Measurements from ENCODE around the gene LDLRAD4.

LDLRAD4 gene

DNA sequence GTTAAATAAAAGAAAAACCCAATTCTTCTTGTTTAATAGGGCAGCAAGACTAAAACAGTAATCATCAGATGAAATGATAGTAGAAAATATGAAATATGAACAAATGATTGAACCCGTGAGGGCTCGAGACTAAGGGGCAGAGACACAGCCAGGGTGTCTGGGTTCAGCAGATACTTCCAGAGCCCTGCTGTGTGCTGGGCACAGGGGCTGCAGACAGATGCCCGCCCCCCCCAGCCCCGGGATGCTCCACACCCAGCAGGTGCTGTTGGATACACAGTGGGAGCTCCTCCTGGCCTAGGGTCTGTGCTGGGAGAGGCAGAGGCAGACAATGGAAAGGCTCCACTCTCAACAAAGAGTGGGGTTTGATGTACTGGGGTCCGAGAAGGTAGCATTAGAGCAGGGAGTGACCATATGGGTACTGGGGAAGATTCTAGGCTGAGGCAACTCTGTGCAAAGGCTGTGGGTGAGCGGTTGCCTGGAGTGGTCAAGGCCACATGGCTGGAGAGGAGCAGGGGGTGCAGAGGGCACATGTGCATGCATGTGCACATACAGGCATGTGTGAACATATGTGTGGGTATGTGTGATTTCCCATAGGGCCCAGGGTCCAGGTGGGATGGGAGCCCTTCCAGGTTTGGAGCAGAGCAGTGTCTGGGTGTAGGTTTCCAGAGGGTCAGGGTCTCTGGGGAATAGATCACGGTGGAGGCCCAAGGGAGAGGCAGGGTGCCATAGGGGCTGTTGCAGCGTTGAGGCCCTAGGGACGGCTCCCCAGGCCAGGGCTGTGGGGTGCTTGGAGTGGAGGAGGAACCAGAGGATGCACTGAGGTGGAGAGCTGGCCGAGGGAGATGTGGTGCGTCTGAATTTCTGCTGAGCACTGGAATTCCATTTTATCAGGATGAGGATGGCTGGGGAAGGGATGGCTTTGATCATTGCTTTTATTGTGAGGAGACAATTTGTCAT, 36.7 kb downstream of the LDLRAD4 start:
- 98% methylated on average over 11 of the region's 11 CpGs for WGBS (ENCODE audit: insufficient coverage)
- Histone ChIP-seq H3K4me3 (ENCODE audit: control insufficient read depth in 1 of 7, extremely low read depth in 1 of 7, insufficient read depth in 4 of 7, low read depth in 2 of 7, low read length in 6 of 7) (no peak overlapping the region), H3K36me3 (ENCODE audit: control insufficient read depth in 4 of 4, insufficient read depth in 4 of 4, low read length in 3 of 4) (no peaks in the 10 kb centered on the region), H3K9me3 (ENCODE audit: control extremely low read depth in 1 of 5, control insufficient read depth in 4 of 5, insufficient read depth in 2 of 5, low read depth in 1 of 5, low read length in 4 of 5) (no peaks in the 10 kb centered on the region), H3K27ac (ENCODE audit: insufficient read depth in 1 of 2, low read depth in 1 of 2, low read length in 2 of 2, poor library complexity in 1 of 2, severe bottlenecking in 2 of 2) (no peak overlapping the region), H3K27me3 (replicated peaks in 2 of 5; ENCODE audit: control insufficient read depth in 4 of 5, insufficient read depth in 5 of 5, low read length in 4 of 5) (no peaks in the 10 kb centered on the region), H3K4me1 (ENCODE audit: control extremely low read depth in 1 of 4, control insufficient read depth in 4 of 4, insufficient read depth in 4 of 4, low read length in 3 of 4) (peaks cover 0 to 8% (median 6%) of the 10 kb centered on the region in 4 experiments)
- ChIA-PET CTCF (interaction anchor here (1.1 to 1.2 kb wide), 3 partner anchors 15 to 201 kb away, joined by 3 read pairs; no protein-coding TSS in a partner anchor), POLR2A (no interaction called here)
- DNase-seq = no peak

DNA sequence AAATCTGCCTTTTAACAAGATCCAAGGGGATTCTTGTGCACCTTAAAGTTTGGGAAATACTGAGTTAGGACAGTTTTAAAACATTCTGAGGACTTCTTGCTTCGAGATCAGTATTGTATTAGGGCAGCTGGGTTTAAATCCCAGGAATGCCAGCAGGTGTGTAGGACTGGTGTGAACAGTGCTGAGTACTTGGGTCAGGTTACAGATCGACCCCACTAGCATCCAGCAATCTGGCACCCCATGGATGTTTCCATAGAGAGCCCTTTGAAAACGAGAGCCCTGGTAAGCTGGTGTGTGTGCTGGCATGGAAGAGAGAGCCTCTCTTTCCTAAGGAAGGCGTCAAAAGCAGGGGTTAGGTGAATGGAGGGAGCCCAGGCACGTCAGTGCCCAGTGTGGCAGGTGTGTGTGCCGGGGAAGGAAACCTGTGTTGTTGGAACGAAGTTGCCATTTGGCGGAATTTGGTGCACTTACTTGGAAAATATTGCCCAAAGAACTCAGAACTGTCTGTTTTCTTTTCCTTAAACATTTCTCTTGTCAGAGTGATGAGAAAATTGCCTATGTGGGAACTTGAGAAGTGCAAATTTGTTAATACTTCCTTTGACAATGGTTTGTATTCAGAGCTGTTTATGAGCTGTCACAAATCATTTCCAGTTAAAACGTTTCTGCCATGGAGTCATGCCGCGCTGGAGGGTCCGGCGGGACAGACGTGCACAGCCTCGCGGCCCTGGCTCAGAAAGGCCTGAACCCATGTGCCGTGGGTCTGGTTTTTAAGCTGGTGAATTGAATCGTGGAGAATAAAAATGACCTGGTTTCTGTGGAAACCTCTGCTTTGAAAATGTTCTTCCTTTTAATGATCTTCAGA, 38.1 kb downstream of the LDLRAD4 start:
- H3K9me3 ChIP-seq (ENCODE audit: control extremely low read depth in 1 of 5, control insufficient read depth in 4 of 5, insufficient read depth in 2 of 5, low read depth in 1 of 5, low read length in 4 of 5) = no peaks in the 10 kb centered on the region
- POLR2A ChIA-PET = no interaction called here
- 86% methylated on average over 16 of the region's 18 CpGs for WGBS (ENCODE audit: insufficient coverage)
- H3K27me3 ChIP-seq (replicated peaks in 2 of 5; ENCODE audit: control insufficient read depth in 4 of 5, insufficient read depth in 5 of 5, low read length in 4 of 5) = no peaks in the 10 kb centered on the region
- CTCF ChIA-PET = interaction anchor here (1.2 kb wide), 1 partner anchor 25 kb away, joined by 3 read pairs; no protein-coding TSS in a partner anchor
- DNase-seq = no peak
- no peaks in the 10 kb centered on the region for H3K36me3 ChIP-seq (ENCODE audit: control insufficient read depth in 4 of 4, insufficient read depth in 4 of 4, low read length in 3 of 4)
- no peak overlapping the region for H3K4me3 ChIP-seq (ENCODE audit: control insufficient read depth in 1 of 7, extremely low read depth in 1 of 7, insufficient read depth in 4 of 7, low read depth in 2 of 7, low read length in 6 of 7)
- peaks cover 3 to 22% (median 20%) of the 10 kb centered on the region in 4 experiments for H3K4me1 ChIP-seq (ENCODE audit: control extremely low read depth in 1 of 4, control insufficient read depth in 4 of 4, insufficient read depth in 4 of 4, low read length in 3 of 4)
- no peak overlapping the region for H3K27ac ChIP-seq (ENCODE audit: insufficient read depth in 1 of 2, low read depth in 1 of 2, low read length in 2 of 2, poor library complexity in 1 of 2, severe bottlenecking in 2 of 2)

DNA sequence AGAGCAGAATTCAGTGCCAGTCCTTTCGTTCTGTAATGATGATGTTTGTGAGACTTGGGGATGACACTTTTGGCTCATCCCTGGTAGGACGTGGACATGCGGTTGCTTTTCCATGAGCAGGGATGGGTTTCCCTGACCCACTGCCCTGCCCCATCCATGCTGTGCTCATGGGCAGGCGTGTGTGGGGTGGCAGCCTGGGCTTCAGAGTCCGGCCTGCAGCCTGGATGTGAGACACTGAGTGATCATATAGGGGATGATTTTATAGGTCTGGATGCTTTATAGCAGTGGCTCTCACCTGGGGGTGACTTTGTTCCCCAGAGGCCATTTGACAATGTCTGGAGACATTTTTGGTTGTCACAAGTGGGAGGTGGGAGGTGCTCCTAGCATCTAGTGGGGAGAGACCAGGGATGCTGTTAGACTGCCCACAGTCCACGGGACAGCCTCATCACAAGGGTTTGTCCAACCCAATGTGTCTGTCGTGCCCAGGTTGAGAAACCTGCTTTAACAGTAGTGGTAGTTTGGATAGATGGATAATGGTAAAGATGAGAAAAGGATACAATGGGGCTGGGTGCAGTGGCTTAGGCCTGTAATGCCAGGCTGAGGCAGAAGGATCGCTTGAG, 38.9 kb downstream of the LDLRAD4 start:
- Histone ChIP-seq H3K27ac (ENCODE audit: insufficient read depth in 1 of 2, low read depth in 1 of 2, low read length in 2 of 2, poor library complexity in 1 of 2, severe bottlenecking in 2 of 2) (no peak overlapping the region), H3K36me3 (ENCODE audit: control insufficient read depth in 4 of 4, insufficient read depth in 4 of 4, low read length in 3 of 4) (no peaks in the 10 kb centered on the region), H3K4me1 (ENCODE audit: control extremely low read depth in 1 of 4, control insufficient read depth in 4 of 4, insufficient read depth in 4 of 4, low read length in 3 of 4) (peaks cover 3 to 27% (median 26%) of the 10 kb centered on the region in 4 experiments), H3K9me3 (ENCODE audit: control extremely low read depth in 1 of 5, control insufficient read depth in 4 of 5, insufficient read depth in 2 of 5, low read depth in 1 of 5, low read length in 4 of 5) (no peaks in the 10 kb centered on the region), H3K27me3 (replicated peaks in 2 of 5; ENCODE audit: control insufficient read depth in 4 of 5, insufficient read depth in 5 of 5, low read length in 4 of 5) (no peaks in the 10 kb centered on the region), H3K4me3 (ENCODE audit: control insufficient read depth in 1 of 7, extremely low read depth in 1 of 7, insufficient read depth in 4 of 7, low read depth in 2 of 7, low read length in 6 of 7) (no peak overlapping the region)
- POLR2A ChIA-PET = no interaction called here
- CTCF ChIA-PET = interaction anchor here (0.6 kb wide), 1 partner anchor 1142 kb away, joined by 4 read pairs; no protein-coding TSS in a partner anchor
- no peak for DNase-seq
- WGBS (ENCODE audit: insufficient coverage) = 96% methylated on average over 7 of the region's 8 CpGs

DNA sequence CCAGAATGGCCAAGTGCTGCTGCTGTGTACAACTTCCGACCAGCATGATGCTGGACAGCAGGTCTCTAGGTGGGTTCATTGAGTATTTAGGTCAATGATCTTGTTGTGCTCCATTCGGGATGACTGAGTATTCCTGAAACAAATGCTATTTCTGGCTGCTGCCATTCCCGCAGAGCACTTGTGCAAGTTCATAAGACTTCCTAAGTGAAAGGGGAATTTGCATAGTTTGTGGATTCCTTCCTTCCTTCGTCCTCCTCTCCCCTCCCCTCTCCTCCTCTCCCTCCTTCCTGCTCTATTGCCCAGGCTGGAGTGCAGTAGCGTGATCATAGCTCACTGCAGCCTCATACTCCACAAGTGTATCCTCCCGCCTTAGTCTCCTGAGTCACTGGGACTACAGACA, 40.4 kb downstream of the LDLRAD4 start:
- no peaks in the 10 kb centered on the region for H3K27me3 ChIP-seq (replicated peaks in 2 of 5; ENCODE audit: control insufficient read depth in 4 of 5, insufficient read depth in 5 of 5, low read length in 4 of 5)
- peaks cover 3 to 27% (median 26%) of the 10 kb centered on the region in 4 experiments for H3K4me1 ChIP-seq (ENCODE audit: control extremely low read depth in 1 of 4, control insufficient read depth in 4 of 4, insufficient read depth in 4 of 4, low read length in 3 of 4)
- H3K9me3 ChIP-seq (ENCODE audit: control extremely low read depth in 1 of 5, control insufficient read depth in 4 of 5, insufficient read depth in 2 of 5, low read depth in 1 of 5, low read length in 4 of 5) = no peaks in the 10 kb centered on the region
- CTCF ChIA-PET = no interaction called here
- H3K27ac ChIP-seq (ENCODE audit: insufficient read depth in 1 of 2, low read depth in 1 of 2, low read length in 2 of 2, poor library complexity in 1 of 2, severe bottlenecking in 2 of 2) = no peak overlapping the region
- no peak overlapping the region for H3K4me3 ChIP-seq (ENCODE audit: control insufficient read depth in 1 of 7, extremely low read depth in 1 of 7, insufficient read depth in 4 of 7, low read depth in 2 of 7, low read length in 6 of 7)
- no peaks in the 10 kb centered on the region for H3K36me3 ChIP-seq (ENCODE audit: control insufficient read depth in 4 of 4, insufficient read depth in 4 of 4, low read length in 3 of 4)
- POLR2A ChIA-PET = interaction anchor here (0.6 kb wide), 1 partner anchor 29 kb away, joined by 3 read pairs; no protein-coding TSS in a partner anchor
- DNase-seq = no peak
- 100% methylated on average over 3 of the region's 6 CpGs for WGBS (ENCODE audit: insufficient coverage)

DNA sequence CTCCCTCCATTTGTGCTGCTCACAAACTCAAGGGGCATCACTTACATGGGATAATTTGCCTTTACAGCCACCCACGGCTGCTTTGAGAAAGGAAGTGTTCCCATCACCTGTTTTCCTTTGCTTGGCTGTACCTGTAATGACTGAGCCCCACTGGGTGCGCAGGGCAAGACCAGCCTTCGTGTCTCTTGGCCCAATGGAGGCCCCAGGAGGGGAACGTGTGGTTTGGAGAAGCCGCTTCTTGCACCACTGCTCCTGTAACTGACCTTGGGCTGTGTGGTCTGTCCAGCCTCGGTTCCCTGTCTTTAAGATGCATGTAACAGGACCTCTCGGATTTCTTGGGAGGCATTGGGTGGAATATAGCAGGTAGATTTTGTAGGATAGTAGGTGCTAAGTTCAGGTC, 41.1 kb downstream of the LDLRAD4 start:
- Histone ChIP-seq H3K4me1 (ENCODE audit: control extremely low read depth in 1 of 4, control insufficient read depth in 4 of 4, insufficient read depth in 4 of 4, low read length in 3 of 4) (peaks cover 3 to 27% (median 26%) of the 10 kb centered on the region in 4 experiments), H3K4me3 (ENCODE audit: control insufficient read depth in 1 of 7, extremely low read depth in 1 of 7, insufficient read depth in 4 of 7, low read depth in 2 of 7, low read length in 6 of 7) (no peak overlapping the region), H3K27ac (ENCODE audit: insufficient read depth in 1 of 2, low read depth in 1 of 2, low read length in 2 of 2, poor library complexity in 1 of 2, severe bottlenecking in 2 of 2) (no peak overlapping the region), H3K9me3 (ENCODE audit: control extremely low read depth in 1 of 5, control insufficient read depth in 4 of 5, insufficient read depth in 2 of 5, low read depth in 1 of 5, low read length in 4 of 5) (no peaks in the 10 kb centered on the region), H3K27me3 (replicated peaks in 2 of 5; ENCODE audit: control insufficient read depth in 4 of 5, insufficient read depth in 5 of 5, low read length in 4 of 5) (no peaks in the 10 kb centered on the region), H3K36me3 (ENCODE audit: control insufficient read depth in 4 of 4, insufficient read depth in 4 of 4, low read length in 3 of 4) (no peaks in the 10 kb centered on the region)
- ChIA-PET CTCF (no interaction called here), POLR2A (no interaction called here)
- WGBS (ENCODE audit: insufficient coverage) = 51% methylated on average over 6 of the region's 7 CpGs
- DNase-seq = no peak

DNA sequence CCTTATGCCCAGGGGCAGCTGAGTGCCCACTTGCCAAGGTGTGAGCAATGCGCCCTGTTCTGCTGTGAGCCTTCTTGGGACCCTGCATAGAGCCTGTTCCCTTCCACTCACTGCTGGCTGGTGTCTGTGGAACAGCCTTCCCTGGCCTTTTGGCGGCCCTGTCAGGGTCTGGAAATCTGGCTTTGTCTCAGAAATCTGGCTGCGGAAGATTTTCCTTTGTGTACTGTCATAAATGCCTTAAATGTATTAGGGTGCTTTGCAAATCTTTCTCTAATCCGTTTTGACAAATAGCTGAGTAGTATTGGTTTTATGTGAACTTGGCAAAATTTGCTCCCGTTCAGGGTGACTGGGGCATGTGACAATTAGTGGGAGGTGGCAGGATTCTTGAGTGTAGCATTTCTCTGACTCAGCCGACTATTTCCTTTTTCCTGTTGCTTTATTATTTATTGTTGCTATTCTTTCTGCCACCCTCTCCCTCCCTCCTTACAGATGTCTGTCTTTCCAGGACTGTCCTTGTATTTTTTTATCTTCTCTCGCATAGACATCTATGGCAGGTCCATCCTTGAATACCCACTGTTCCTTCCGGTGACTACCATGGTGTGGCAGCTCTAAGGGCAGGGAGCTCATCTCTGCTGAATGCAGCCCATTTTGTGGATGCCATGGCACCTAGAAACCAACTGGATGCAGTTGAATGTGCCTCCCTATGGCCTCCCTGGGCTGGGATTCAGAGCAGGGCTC, 41.8 kb downstream of the LDLRAD4 start:
- peak overlapping the region in 1 of 7 experiments; percentile 13 for H3K4me3 ChIP-seq (ENCODE audit: control insufficient read depth in 1 of 7, extremely low read depth in 1 of 7, insufficient read depth in 4 of 7, low read depth in 2 of 7, low read length in 6 of 7)
- H3K27ac ChIP-seq (ENCODE audit: insufficient read depth in 1 of 2, low read depth in 1 of 2, low read length in 2 of 2, poor library complexity in 1 of 2, severe bottlenecking in 2 of 2) = no peak overlapping the region
- CTCF ChIA-PET = no interaction called here
- peaks cover 3 to 27% (median 26%) of the 10 kb centered on the region in 4 experiments for H3K4me1 ChIP-seq (ENCODE audit: control extremely low read depth in 1 of 4, control insufficient read depth in 4 of 4, insufficient read depth in 4 of 4, low read length in 3 of 4)
- POLR2A ChIA-PET = no interaction called here
- 59% methylated on average over 5 of the region's 8 CpGs for WGBS (ENCODE audit: insufficient coverage)
- no peaks in the 10 kb centered on the region for H3K9me3 ChIP-seq (ENCODE audit: control extremely low read depth in 1 of 5, control insufficient read depth in 4 of 5, insufficient read depth in 2 of 5, low read depth in 1 of 5, low read length in 4 of 5)
- DNase-seq = peak; percentile 40 to 66 (median 58)
- H3K27me3 ChIP-seq (replicated peaks in 2 of 5; ENCODE audit: control insufficient read depth in 4 of 5, insufficient read depth in 5 of 5, low read length in 4 of 5) = no peaks in the 10 kb centered on the region
- H3K36me3 ChIP-seq (ENCODE audit: control insufficient read depth in 4 of 4, insufficient read depth in 4 of 4, low read length in 3 of 4) = no peaks in the 10 kb centered on the region
